Stimulated activated CD4-positive, alpha-beta T cell treated with anti-CD3 and anti-CD28 coated beads, TNF-alpha, amount 100 ng/mL, for 1 hour (primary cell): ENCODE data around the gene CLSTN1.
A peak's percentile ranks its signal among the peaks of the same experiment; 100 is the strongest.

Experiments used
- DNase-seq, 3 donors: peaks; one replicate each; pipeline ENCODE4 v3.0.0-alpha.2; 2020; ENCODE audit warnings: low read depth in 3 of 3, low spot score in 1 of 3

CLSTN1 gene

DNA sequence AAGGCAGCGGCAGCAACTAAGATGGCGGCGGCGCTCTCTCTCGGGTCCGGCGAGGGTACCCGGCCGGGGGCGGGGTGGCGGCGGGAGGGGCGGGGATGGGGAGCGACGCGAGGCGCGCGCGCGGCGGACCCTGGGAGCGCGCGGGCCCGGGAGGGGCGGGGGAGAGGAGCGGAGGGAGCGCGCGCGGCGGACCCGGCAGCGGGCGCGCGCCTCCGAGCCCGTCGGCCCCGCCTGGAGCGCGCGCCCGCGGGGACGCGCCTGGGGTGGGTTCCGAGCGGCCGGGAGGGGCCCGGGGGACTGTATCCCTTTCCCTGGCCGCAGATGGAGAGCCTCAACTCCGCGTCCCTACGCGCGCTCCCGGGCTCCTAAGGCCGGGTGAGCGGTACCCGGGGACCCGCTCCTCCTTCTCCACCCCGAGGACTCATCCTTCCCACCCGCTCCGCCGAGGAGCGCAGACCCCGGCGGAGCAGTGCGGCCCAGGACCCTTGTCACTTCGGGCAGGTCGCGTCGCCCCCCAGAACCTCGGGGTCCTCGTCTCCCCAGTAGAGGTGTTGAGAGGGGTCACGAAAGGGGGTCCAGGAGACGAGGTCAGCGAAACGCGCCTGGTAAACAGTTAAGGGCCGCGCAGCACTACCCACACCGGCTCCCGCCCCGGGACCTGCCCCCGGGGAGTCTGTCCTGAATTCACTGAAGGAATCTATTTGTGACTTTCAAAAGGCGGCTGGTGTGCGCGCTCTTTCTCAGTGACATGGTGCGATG is at the start of gene CLSTN1:
TSS of gene CLSTN1 (minus strand) at position 23 of the 759 bp plus-strand sequence. CDS start 232 bp downstream, outside the sequence.
- peak; percentile 80 to 86 (median 83) for DNase-seq

DNA sequence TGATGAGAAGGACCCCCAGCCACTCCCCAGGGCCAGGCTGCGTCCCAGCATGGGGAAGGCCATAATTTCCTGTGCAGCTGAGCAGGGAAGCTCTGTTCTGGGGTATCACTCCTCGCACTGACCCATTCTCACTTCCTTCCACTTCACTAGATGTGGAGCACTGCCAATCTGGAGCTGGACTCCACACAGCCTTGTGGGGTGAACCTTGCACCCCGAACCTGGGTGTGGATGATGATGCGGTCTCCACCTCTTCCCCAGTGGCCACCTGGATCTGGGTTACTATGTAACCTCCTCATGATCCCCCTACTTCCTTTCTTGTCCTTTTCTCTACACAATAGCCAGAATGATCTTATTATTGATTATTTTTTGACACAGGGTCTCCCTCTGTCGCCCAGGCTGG is 49.6 kb upstream of the CLSTN1 start:
- no peak for DNase-seq

DNA sequence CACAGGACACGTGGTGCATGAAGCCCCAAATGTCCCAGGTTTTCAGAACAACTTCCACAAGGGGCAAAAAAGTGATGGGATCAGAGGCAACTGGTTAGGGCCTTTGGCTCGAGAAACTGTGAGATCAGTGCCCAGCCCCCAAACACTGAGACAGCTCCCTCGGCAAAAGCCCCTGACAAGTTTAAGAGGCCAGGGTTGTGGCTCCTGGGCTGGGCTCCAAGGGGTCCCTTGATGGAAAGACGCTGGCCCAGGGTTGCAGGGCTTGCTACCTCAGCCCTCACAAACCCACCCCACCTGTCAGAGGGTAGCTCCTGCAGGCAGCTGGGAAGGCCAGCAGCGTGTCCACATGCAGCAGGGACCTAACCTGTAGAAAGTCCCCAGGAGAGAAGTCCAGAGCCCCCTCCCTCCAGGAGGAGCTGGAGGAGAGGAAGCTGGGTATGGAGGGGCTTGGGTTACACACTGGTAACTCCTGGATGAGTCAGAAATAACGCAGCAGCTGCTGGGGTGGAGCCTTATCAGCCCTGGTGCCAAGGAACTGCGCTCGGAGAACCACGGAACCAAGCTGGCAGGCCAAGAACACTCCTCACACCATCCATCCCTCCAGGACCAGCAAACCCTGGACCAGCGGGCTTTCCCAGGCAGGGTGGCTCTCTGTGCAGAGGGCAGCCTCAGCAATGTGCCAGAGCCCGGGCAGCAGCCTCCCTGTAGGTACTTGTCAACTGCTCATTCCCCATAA is 48.8 kb upstream of the CLSTN1 start:
- no peak for DNase-seq

DNA sequence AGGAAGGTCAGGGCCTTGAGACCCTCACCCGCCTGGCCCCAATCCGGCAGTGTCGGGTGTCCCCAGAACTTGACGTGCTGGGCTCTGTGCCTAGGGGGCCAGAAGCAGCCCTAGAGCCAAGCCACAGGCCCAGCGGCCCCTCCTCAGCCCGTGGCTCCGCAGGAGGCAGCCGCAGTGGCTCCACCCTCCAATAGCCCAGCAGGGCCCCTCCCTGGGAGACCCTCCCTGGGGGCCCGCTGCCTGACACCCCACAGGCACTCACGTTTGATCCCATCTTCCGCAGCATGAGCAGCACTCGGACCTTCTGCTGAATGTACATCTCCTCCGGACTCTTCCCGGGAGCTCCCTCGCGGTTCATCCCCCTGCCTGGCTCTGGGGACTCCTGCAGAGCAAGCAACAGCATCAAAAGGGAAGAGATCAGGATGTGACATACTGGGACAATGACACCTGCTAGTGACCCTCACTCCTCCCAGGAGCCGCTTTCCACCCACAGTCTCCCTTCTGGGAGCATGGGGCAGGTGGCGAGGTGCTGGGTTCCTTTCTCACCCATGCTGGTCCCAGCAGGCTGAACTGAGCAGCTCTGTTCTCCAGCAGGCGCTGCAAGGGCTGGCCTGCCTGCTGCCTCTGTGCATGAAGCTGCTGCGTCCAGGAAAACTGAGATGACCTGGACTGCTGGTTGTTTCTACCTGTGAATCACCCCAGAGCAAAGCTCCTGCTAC is 48.1 kb upstream of the CLSTN1 start:
- no peak for DNase-seq

DNA sequence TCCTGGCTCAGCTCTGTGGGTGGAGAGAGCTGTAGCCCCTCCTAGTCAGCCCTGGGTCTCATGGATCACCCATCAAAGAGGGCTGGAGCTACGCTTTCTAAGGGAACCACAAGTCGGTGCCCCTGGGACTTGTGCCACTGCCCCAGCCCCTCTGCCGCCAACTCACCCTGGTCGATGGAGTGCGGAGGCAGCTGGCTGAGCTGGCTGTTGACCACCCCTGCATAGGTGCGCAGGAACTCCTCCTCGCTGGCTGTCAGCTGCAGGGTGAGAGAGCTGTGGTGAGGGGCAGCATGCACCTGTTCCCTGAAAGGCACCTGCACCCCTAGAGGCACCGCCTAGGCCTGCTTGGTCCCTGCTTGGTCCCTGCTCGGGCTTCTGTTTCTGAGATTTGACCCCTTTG is 47.3 kb upstream of the CLSTN1 start:
- DNase-seq: no peak

DNA sequence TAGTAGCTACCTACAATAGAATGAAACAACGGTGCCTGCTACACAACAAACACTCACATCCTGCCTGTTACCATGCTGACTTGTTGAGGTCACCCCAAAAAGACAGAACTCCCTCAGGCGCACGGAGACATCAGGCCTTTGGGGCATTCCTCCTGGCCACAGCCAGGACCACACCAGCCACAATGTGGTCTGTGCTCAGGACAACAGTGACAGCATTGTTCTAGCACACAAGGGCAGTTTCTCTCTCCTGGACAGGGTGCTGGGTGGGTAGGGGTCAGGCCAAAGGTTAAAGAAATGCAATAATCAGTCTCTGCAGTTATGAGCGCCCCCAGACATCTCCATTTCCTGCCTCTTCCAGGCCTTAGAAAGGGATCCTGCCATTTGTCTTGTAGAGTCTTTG is 46.8 kb upstream of the CLSTN1 start:
- DNase-seq: no peak

DNA sequence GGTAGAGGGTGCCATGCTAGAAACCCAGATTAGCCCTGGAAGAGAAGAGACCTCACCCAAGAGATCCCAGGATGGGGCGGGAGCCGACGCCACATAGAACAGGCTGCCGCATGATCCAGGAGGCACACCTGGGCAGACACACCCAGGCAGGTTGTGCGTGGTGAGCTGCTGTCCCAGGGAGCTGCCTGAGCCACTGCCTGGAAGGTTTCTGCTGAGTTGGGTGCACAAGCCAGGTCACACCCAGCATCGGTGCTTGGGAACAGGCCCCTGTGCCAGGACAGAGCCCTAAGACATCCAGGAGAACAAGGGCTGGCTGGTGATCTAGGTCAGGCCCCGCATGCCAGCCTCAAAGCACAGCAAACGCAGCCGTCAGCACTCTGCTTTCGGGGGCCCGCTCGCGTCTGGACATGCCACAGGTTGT is 46.1 kb upstream of the CLSTN1 start:
- DNase-seq: no peak

DNA sequence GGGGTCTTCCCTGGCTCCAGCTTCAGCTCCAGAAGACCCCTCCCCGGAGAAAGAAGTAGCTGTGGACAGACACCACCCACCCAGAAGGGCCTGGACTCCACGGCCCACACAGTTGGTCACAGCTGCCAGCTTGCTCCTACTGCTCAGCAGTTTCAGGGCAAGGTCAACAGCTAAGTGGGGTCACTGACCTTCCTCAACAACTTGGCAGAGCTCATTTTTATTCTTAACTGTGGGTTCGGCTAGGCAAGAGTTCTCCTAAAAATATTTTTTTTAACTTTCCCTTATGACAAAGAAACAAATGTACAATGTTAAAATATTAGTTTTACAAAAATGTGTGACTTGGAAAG is 44.5 kb upstream of the CLSTN1 start:
- no peak for DNase-seq

DNA sequence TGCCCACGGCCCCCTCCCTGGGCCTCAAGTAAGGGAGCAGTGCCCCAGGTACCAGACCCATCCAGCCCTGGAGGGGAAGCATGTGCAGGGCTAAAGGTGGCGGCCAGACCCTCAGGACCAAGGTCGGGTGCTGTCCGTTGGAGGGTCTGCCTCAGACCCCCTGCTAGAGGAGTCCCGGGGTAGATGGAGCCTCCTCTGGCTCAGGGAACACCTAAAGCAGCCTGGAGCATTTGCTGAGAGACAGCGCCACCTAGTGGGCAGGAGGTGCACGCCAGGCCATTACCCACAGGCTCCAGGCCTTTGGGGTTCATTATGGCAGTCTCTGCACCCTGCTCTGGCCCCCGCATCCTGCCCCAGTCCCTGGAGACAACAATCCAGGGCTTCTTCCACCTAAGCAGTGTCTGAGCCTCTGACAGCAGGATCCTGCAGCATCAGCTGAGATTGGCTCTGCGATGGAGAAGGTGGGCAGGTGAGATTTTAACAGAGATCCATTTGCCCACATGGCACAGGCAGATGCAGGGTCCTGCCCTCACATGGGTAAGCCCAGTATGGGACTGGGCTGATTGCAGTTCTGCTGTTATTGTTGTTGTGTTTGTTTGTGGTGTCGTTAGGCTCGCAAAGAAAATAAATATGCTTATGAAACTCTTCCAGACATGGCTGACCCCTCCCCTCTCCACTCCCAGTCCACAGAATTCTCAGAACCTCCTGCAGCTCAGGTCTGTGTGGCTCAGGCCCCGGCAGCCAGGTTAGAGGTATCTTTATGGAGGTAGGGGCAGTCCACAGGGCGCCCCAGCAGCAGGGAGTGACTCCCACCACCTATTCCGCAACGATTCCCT is 43.9 kb upstream of the CLSTN1 start:
- DNase-seq: peak; percentile 73 to 86 (median 81)

DNA sequence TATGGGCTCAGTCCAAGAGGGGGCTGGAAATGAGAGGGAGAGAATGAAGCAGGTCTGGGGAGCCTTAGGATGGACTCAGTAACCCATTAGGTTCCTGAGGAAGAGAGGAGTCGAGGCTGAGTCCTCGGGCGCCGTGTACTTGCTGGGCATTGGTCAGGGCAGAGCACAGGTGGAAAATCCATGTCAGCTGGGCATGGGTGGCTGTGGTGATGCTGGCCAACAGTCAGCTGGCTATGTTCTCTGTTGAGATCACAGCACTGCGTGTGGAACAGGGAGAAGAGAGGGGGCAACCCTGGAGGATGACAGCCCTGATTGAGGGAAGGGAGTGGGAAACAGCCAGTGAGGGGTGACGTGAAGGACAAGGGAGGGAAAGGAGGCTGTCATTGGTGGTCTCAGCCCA is 43.1 kb upstream of the CLSTN1 start:
- no peak for DNase-seq

DNA sequence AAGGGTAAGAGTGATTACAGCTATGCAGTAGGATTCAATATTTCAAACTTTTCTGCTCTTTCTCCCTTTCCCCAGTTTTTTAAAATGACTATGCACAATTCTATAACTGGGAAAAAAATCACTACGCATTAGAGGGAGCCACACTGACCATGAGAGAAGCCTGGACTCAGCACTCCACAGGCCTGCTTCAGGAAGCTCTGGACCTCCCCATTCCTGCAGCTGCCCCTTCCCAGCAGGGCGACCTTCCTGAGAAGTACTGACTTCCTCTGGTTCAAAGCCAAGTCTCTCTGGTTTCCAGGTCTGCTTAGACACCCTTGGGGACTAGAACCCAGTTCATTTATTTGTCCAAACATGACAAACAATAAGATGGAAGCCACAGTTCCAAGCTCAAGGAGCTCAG is 42.0 kb upstream of the CLSTN1 start:
- DNase-seq: no peak

DNA sequence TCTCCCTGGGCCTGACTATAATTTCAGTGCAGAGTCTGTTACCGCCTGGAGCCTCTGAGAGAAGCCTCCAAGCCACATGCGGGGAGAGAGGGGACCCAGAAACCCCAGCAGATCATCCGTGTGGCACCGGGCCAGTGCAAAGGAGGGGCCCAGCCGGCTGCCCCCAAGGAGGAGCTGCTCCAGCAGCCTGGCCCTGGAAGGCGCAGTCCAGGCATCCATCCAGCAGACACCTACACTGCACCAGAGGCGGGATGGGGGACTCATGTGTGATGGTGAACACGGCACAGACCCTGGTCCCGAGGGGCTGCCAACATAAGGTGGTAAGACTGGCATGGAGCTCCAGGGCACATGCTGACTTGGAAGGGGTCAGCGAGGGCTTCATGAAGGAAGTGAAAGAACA is 39.6 kb upstream of the CLSTN1 start:
- DNase-seq: no peak

DNA sequence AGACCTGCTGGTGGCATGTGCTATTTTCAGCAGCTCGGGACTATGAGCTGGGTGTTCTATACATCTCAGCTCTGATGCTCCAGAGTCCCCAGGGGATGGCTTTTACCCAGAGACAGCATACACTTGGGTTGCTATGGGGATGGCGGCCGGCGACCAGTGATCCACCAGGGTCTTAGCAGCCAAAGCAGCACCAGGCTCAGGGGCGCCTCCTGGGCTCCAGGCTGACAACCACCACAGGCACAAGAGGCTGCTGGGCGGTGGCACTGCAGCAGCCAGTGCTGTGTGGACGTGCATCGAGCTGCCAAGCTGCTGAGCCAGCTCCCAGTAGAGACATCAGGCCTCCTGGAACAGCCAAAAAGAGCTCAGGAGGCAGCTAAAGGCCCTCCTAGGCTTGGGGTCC is 37.6 kb upstream of the CLSTN1 start:
- DNase-seq: no peak

DNA sequence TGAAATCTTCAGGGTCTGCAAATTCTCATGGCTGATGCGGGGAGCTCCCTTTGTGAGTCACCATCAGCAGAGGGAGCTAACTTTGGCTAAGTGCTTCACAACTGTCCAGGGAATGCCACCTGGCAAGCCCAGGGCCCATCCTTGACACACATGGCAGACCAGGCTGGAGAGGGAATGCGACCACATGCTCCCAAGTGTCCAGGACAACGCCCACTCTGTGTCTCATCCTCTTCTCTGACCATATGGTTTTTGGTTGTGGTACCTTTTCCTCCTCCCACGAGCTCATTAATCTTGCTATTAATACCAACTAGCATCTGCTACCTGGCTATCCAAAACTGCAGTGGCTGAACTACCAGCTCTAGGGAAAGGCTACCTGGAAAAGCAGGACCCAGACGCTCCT is 37.1 kb upstream of the CLSTN1 start:
- no peak for DNase-seq

DNA sequence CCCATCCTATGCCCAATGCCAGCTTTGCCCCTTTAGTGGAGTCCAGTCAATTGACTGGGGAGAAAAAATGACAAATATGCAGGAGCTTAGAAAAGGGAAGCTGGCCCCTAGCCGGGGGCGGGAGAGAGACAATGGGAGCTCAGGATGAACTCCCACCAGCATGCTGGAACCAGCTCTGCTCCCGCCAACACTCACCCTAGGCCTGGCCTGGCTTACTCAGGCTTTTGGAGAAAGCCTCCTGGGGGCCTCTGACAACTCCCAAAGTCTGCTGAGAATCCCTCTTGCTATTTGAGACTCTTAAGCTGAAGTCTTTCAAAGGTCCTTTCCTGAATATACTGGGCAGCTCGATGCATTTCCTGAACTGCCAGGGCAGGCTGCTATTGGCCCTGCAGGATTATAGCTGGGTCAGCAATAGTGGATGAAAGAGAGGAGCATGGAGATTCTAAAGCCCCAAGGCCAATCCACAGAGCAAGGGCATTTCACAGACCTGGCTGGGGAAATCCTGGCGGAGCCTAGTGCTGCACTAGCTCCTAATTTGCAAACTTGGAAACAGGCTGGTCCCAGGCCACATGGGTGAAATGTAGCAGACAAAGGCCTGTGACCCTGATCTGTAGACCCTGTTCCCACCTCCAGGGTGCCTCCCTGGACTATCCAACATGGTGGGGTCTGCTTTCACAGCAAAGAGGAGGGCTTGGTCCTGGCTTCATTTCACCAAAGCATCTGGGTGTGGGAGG is 35.7 kb upstream of the CLSTN1 start:
- DNase-seq: no peak

DNA sequence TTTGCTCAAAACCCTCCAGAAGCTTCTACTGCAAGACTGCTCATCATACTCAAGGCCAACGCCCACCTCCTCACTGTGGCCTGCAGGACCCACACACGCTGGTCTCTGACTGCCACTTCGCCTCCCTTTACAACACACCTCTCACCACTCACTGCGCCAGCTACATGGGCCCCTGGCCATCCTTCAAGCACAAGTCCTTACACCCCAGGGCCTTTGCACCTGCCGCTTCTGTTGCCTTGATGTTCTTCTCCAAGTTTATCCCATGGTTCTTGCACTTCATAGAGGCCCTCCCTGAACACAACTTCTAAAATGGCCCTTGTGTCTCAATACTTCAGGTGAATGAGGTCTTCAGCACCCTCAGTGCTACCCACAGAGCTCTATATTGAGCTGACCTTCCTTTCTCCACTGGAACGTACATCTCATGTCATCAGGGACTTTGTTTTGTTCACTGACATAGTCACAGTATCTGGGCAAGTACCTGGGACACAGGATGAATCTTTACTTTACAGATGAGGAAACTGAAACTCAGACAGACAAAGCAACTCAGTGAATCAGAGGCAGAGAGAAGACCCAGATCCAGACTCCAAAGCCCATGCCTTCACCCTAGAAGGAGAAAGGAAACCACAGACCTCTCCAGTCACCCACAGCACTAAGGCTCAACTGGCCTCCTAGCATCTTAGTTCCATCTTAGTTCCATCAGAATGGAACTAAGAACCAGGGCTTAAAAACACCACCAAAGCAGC is 34.7 kb upstream of the CLSTN1 start:
- DNase-seq: no peak

DNA sequence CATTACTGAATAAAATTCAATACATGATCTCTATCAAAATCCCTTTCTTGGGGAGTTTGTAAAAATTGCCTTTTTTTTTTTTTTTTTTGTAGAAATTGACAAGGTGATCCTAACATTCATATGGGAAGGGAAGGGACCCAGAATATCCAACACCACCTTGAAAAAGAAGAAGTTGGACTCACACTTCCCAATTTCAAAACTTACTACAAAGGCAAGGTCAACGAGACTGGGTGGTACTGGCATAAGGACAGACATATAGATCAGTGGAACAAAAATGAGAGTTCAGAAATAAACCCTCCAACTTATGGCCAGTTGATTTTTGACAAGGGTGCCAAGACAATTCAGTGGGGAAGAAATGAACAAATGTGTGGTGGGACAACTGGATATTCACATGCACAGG is 31.4 kb upstream of the CLSTN1 start:
- DNase-seq: no peak

DNA sequence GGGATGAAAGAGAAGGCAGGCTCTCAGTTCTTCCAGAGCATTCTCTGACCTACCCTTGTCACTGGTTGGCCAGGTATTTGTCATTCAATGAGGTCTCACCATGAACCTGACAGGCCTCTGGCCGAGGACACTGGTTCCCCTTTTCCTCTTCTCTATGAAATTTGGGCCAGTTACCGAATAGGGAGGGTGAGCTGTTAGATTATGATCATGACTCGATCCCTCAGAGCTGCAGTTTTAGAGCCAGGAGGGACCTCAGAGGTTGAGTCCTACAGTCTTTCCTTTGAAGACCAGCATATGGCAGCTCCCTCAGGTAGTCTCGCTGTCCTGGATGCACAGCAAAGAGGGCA is 29.5 kb upstream of the CLSTN1 start:
- DNase-seq: no peak

DNA sequence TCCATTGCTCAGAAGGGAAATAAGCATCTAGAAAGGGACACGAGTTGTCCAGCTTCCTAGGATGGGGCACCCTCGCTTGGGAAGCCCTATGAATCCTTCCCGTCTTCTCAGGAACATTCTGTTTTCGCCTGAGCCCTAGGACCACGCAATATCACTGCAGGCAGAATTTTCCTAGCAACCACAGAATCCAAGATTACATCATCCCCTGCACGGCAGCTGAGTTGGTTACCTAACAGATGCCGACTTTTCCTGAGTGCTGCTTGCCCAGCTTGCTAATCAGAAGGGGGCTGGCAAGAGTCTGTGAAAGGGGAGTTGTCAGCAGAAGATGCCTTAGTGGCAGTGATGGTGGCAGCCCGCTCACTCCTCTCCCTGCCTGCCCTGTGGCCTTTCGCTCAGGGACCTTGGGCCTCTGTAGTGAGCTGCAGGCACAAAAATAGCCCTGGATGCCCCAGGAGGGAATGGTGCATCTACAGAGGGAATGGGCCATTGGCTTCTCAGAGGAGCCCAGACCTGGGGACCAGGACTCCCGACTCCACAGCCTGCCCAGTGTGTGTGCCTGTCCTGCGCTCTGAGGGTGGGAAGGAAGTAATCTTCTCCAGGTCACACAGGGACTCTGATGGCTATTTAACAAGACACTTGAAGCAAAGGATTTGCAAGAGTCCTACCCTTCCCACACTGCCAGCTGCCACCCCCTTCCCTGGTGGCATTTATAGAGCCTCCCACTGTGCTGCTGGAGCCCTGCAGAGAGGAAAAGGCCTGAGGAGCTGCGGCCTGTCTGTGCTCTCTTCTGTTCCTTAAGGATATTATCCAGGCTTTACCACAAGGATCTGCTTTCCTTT is 28.9 kb upstream of the CLSTN1 start:
- DNase-seq: no peak
